IMR-90 (cell line): ENCODE data around the gene ETV6. TPM values are rescaled to one million over a fixed set of nuclear protein-coding genes. Genes with fewer than 3 reads are reported as not detected.

Experiments used
- ATAC-seq: fragments of 200-7000 bp; cut with Tn5 transposase; 2 replicates; pipeline ENCODE4 v1.9.1; 2020; ENCODE audit warnings: low read depth, mild to moderate bottlenecking, moderate library complexity
- BruUV-seq: library from RNA; stranded (reverse); fragments of 400-500 nt; replicated peaks from 2 replicates; lab custom pipeline; 2021; lab: Mats Ljungman, UMichigan
- CTCF ChIA-PET: fragments of 300-600 bp; formaldehyde crosslinking; extraction: SDS; loops from one replicate; lab custom pipeline; 2021; ENCODE audit warnings: antibody characterized with exemption; lab: Yijun Ruan, JAX
- POLR2A ChIA-PET: fragments of 300-600 bp; sonication (Branson Sonifier 250); formaldehyde crosslinking; loops from one replicate; lab custom pipeline; 2022; ENCODE audit warnings: antibody characterized with exemption; ENCODE audit not compliant: unreplicated experiment; lab: Charles Lee
- DNase-seq: peaks from one replicate; pipeline ENCODE4 v3.0.0; 2013
- H2AFZ ChIP-seq: replicated peaks from 2 replicates; pipeline ENCODE3; 2013; ENCODE audit warnings: low read length, mild to moderate bottlenecking; ENCODE audit not compliant: poor library complexity
- H2AK5ac ChIP-seq: 2 replicates; pipeline ENCODE4 v1.6.1; 2013; ENCODE audit warnings: low read depth, low read length, inconsistent platforms
- H2AK9ac ChIP-seq: replicated peaks from 2 replicates; pipeline ENCODE3; 2013; ENCODE audit warnings: mild to moderate bottlenecking, low read depth, low read length, moderate library complexity; ENCODE audit not compliant: poor library complexity
- H2BK120ac ChIP-seq: 2 replicates; pipeline ENCODE4 v1.6.1; 2013; ENCODE audit warnings: low read depth, low read length, inconsistent platforms
- H2BK15ac ChIP-seq: 3 replicates; pipeline ENCODE4 v1.6.1; 2013; ENCODE audit warnings: low read depth, low read length, inconsistent platforms
- H2BK20ac ChIP-seq: 2 replicates; pipeline ENCODE4 v1.6.1; 2013; ENCODE audit warnings: low read depth, mild to moderate bottlenecking, inconsistent platforms, low read length, moderate library complexity
- H2BK5ac ChIP-seq: 2 replicates; pipeline ENCODE4 v1.6.1; 2013; ENCODE audit warnings: mild to moderate bottlenecking, low read depth, low read length, inconsistent platforms; ENCODE audit not compliant: poor library complexity, severe bottlenecking
- H3K14ac ChIP-seq: replicated peaks from 2 replicates; pipeline ENCODE4 v1.6.1; 2013; ENCODE audit warnings: low read depth, low read length, inconsistent platforms
- H3K18ac ChIP-seq: 2 replicates; pipeline ENCODE4 v1.6.1; 2013; ENCODE audit warnings: low read depth, low read length, control low read depth
- H3K23ac ChIP-seq: 2 replicates; pipeline ENCODE4 v1.6.1; 2013; ENCODE audit warnings: low read depth, low read length, inconsistent platforms
- H3K27ac ChIP-seq: 2 replicates; pipeline ENCODE4 v1.5.1; 2013; ENCODE audit warnings: mild to moderate bottlenecking, control low read depth, low read length; ENCODE audit not compliant: insufficient read depth
- H3K27me3 ChIP-seq: 2 replicates; pipeline ENCODE4 v1.6.1; 2013; ENCODE audit warnings: low read length; ENCODE audit not compliant: control insufficient read depth, insufficient read depth
- H3K36me3 ChIP-seq: 2 replicates; pipeline ENCODE4 v1.6.1; 2013; ENCODE audit warnings: low read length, mixed read lengths; ENCODE audit not compliant: control insufficient read depth, insufficient read depth
- H3K4ac ChIP-seq: 2 replicates; pipeline ENCODE4 v1.6.1; 2013; ENCODE audit warnings: low read depth, low read length, inconsistent platforms
- H3K4me1 ChIP-seq: 2 replicates; pipeline ENCODE4 v1.6.1; 2013; ENCODE audit warnings: low read length, mixed read lengths; ENCODE audit not compliant: control insufficient read depth, insufficient read depth
- H3K4me2 ChIP-seq: 2 replicates; pipeline ENCODE4 v1.6.1; 2013; ENCODE audit warnings: low read depth, mild to moderate bottlenecking, control low read depth, low read length, moderate library complexity
- H3K4me3 ChIP-seq: 2 replicates; pipeline ENCODE4 v1.5.1; 2013; ENCODE audit warnings: low read depth, mild to moderate bottlenecking, control low read depth, low read length, moderate library complexity; ENCODE audit not compliant: insufficient read depth
- H3K56ac ChIP-seq: 2 replicates; pipeline ENCODE4 v1.6.1; 2013; ENCODE audit warnings: low read length, inconsistent platforms; ENCODE audit not compliant: insufficient read depth; ENCODE audit errors: extremely low read depth
- H3K79me1 ChIP-seq, 2 experiments: 2 replicates each; pipeline ENCODE4 v1.6.1; 2013; ENCODE audit warnings: low read length in 2 of 2, inconsistent platforms in 1 of 2, low read depth in 1 of 2
- H3K9ac ChIP-seq: 2 replicates; pipeline ENCODE4 v1.6.1; 2013; ENCODE audit warnings: low read depth, low read length, control low read depth
- H3K9me1 ChIP-seq: 2 replicates; pipeline ENCODE4 v1.6.1; 2013; ENCODE audit warnings: low read length, inconsistent platforms; ENCODE audit not compliant: insufficient read depth
- H3K9me3 ChIP-seq: 2 replicates; pipeline ENCODE4 v1.6.1; 2013; ENCODE audit warnings: low read length; ENCODE audit not compliant: control insufficient read depth, insufficient read depth
- H4K20me1 ChIP-seq: 2 replicates; pipeline ENCODE4 v1.6.1; 2013; ENCODE audit warnings: low read length, inconsistent platforms; ENCODE audit not compliant: insufficient read depth
- H4K5ac ChIP-seq: 2 replicates; pipeline ENCODE4 v1.6.1; 2013; ENCODE audit warnings: mild to moderate bottlenecking, low read depth, low read length, control low read depth
- H4K8ac ChIP-seq, 2 experiments: 2 replicates each; pipeline ENCODE4 v1.6.1; 2013; ENCODE audit warnings: low read depth in 2 of 2, low read length in 2 of 2, control low read depth in 1 of 2, inconsistent platforms in 1 of 2
- H4K91ac ChIP-seq: 2 replicates; pipeline ENCODE4 v1.6.1; 2013; ENCODE audit warnings: low read depth, low read length, inconsistent platforms; ENCODE audit not compliant: insufficient read depth
- BHLHE40 ChIP-seq: fragments of 150-350 bp; IDR thresholded peaks from 2 replicates; pipeline ENCODE4 v1.6.1; 2016; ENCODE audit warnings: mild to moderate bottlenecking, low read depth, low read length
- CHD1 ChIP-seq: IDR thresholded peaks from 2 replicates; pipeline ENCODE4 v1.6.1; 2012; ENCODE audit warnings: low read depth, low read length, improper control_type of control experiment
- ELK1 ChIP-seq: fragments of 150-350 bp; IDR thresholded peaks from 2 replicates; pipeline ENCODE4 v1.6.1; 2016; ENCODE audit warnings: low read depth, mild to moderate bottlenecking, low read length, moderate library complexity, borderline replicate concordance
- FOS ChIP-seq: fragments of 150-350 bp; IDR thresholded peaks from 2 replicates; pipeline ENCODE4 v1.6.1; 2016; ENCODE audit warnings: low read depth, low read length
- MXI1 ChIP-seq: IDR thresholded peaks from 2 replicates; pipeline ENCODE4 v1.6.1; 2012; ENCODE audit warnings: low read depth, mild to moderate bottlenecking, low read length, moderate library complexity, borderline replicate concordance
- RAD21 ChIP-seq: IDR thresholded peaks from 2 replicates; pipeline ENCODE4 v1.6.1; 2012; ENCODE audit warnings: low read length, improper control_type of control experiment
- RCOR1 ChIP-seq: IDR thresholded peaks from 2 replicates; pipeline ENCODE4 v1.6.1; 2012; ENCODE audit warnings: mild to moderate bottlenecking, low read length, improper control_type of control experiment; ENCODE audit not compliant: insufficient replicate concordance
- RFX5 ChIP-seq: IDR thresholded peaks from 2 replicates; pipeline ENCODE4 v1.8.0; 2012; ENCODE audit warnings: low read depth, mild to moderate bottlenecking, low read length, moderate library complexity
- SMC3 ChIP-seq: fragments of 150-350 bp; IDR thresholded peaks from 2 replicates; pipeline ENCODE4 v1.6.1; 2016; ENCODE audit warnings: low read depth, mild to moderate bottlenecking, antibody characterized with exemption, low read length, moderate library complexity
- USF2 ChIP-seq: fragments of 150-350 bp; IDR thresholded peaks from 2 replicates; pipeline ENCODE4 v1.6.1; 2017; ENCODE audit warnings: mild to moderate bottlenecking, antibody characterized with exemption, low read length, low read depth
- WGBS, 2 experiments: methylation state at CpG; one replicate each; pipeline versions ENCODE4 v1.1.5 to v1.1.7; 2013; ENCODE audit warnings: missing lambda C conversion rate in 2 of 2; ENCODE audit not compliant: insufficient read length in 1 of 2; ENCODE audit errors: extremely low coverage in 2 of 2; 5-methylcytosine and 5-hydroxymethylcytosine counted together
- dilution Hi-C: fragments of 300-500 bp; cut with HindIII; formaldehyde crosslinking; loops from one replicate; pipeline ENCODE4 v1.14.3; 2018; ENCODE audit warnings: low sequenced_read_pairs; ENCODE audit not compliant: unreplicated experiment
- in situ Hi-C: fragments of 300-500 bp; cut with MboI; formaldehyde crosslinking; loops from 3 replicates; pipeline ENCODE4 v1.14.3; 2019; ENCODE audit warnings: low sequenced_read_pairs, inconsistent platforms, mixed read lengths
- intact Hi-C: fragments of 100-400 bp; cut with micrococcal nuclease; formaldehyde crosslinking; loops from 2 replicates; pipeline ENCODE4 v1.10.0; 2022
- polyA plus RNA-seq, 3 experiments: library from polyadenylated mRNA; depleted of rRNA; stranded (reverse); fragments of >200 nt; gene quantifications; 2 replicates each; pipeline ENCODE4 v1.2.3, GENCODE V29; 2012; ENCODE audit warnings: low replicate concordance in 1 of 3
- total RNA-seq: library from RNA; depleted of rRNA; stranded (reverse); fragments of >200 nt; gene quantifications from 2 replicates; pipeline ENCODE4 v1.2.3, GENCODE V29; 2012

ETV6 gene
- total and polyA plus RNA-seq, 2 of the 4 experiments (the other 2 are of a cell fraction) = 8.4 to 9.9 TPM

GRCh38 chr12:11628353-11628752 is 21.1 kb upstream of the ETV6 start:
- BruUV-seq = no TSS peak
- no peaks in the 10 kb centered on the region for H3K4me1 ChIP-seq
- H3K9ac ChIP-seq = no peak overlapping the region
- no peak overlapping the region for H2BK5ac ChIP-seq
- ChIA-PET POLR2A (no interaction called here), CTCF (interaction anchor here (0.6 to 0.9 kb wide), 2 partner anchors 12 to 21 kb away, joined by 3 read pairs; no protein-coding TSS in a partner anchor)
- TF ChIP-seq ELK1 (no peak), FOS (no peak), SMC3 (no peak), CHD1 (no peak), RCOR1 (no peak), MXI1 (no peak), BHLHE40 (no peak), USF2 (no peak), RAD21 (no peak), RFX5 (no peak)
- no peak overlapping the region for H3K56ac ChIP-seq
- WGBS, 2 experiments = 77 to 90% methylated on average over 2 to 3 of the region's 7 CpGs
- no peak overlapping the region for H2BK20ac ChIP-seq
- no peak overlapping the region for H3K4me2 ChIP-seq
- no peak overlapping the region for H3K14ac ChIP-seq
- no peak overlapping the region for H3K4me3 ChIP-seq
- ATAC-seq = no peak
- H3K9me3 ChIP-seq = no peaks in the 10 kb centered on the region
- intact Hi-C loops = no loop called here
- dilution Hi-C loops = no loop called here
- H2AK9ac ChIP-seq = no peak overlapping the region
- no peak overlapping the region for H2BK15ac ChIP-seq
- no peak overlapping the region for H2AFZ ChIP-seq
- H3K36me3 ChIP-seq = no peaks in the 10 kb centered on the region
- H4K5ac ChIP-seq = no peak overlapping the region
- H2BK120ac ChIP-seq = no peak overlapping the region
- H3K79me1 ChIP-seq = no peaks in the 10 kb centered on the region
- no peak overlapping the region for H3K23ac ChIP-seq
- no peaks in the 10 kb centered on the region for H3K27me3 ChIP-seq
- no peak overlapping the region for H4K91ac ChIP-seq
- in situ Hi-C loops = no loop called here
- H2AK5ac ChIP-seq = no peak overlapping the region
- H3K4ac ChIP-seq = no peak overlapping the region
- DNase-seq = no peak
- no peaks in the 10 kb centered on the region for H4K20me1 ChIP-seq
- H3K27ac ChIP-seq = no peak overlapping the region
- H3K18ac ChIP-seq = no peak overlapping the region
- no peak overlapping the region for H4K8ac ChIP-seq
- no peaks in the 10 kb centered on the region for H3K9me1 ChIP-seq
